Breast epithelium (tissue), 3 donors: Measurements from ENCODE around the gene SEMA4D.

Experiments used
- CTCF ChIP-seq, 3 donors: fragments of 450-650 bp; IDR thresholded peaks; one replicate each; pipeline ENCODE4 v1.5.1; 2016 to 2017; ENCODE audit warnings: antibody characterized with exemption in 3 of 3, mild to moderate bottlenecking in 3 of 3, moderate library complexity in 3 of 3
- POLR2A ChIP-seq: fragments of 450-650 bp; IDR thresholded peaks from one replicate; pipeline ENCODE4 v1.6.1; 2016; ENCODE audit warnings: antibody characterized with exemption, mild to moderate bottlenecking, moderate library complexity
- POLR2AphosphoS5 ChIP-seq, 3 donors: sonication (generic); formaldehyde crosslinking; IDR thresholded peaks; one replicate each; pipeline ENCODE4 v1.6.1; 2017; ENCODE audit warnings: antibody characterized with exemption in 3 of 3

GRCh38 chr9:89432986-89433530, 64.9 kb downstream of the SEMA4D start:
- TF ChIP-seq CTCF (IDR thresholded peaks at IDR 0.05) = no peak
- TF ChIP-seq POLR2AphosphoS5 (IDR thresholded peaks at IDR 0.05) = no peak
- TF ChIP-seq POLR2A = no peak
